Upper lobe of left lung (tissue), 4 donors: Measurements from ENCODE around the gene ECE1.

Experiments used
- POLR2A ChIP-seq, 4 donors: fragments of 450-650 bp; IDR thresholded peaks; one replicate each; pipeline ENCODE4 v1.5.1; 2016 to 2017; ENCODE audit warnings: antibody characterized with exemption in 4 of 4, mild to moderate bottlenecking in 2 of 4
- POLR2AphosphoS5 ChIP-seq, 2 donors: sonication (generic); formaldehyde crosslinking; IDR thresholded peaks; one replicate each; pipeline ENCODE4 v1.5.1; 2017; ENCODE audit warnings: antibody characterized with exemption in 2 of 2
- TF ChIP-seq, protein P1 (sequence below), 6 experiments: fragments of 450-650 bp in 4 of 6; fragments of 200-600 bp in 2 of 6; sonication (generic) in 2 of 6; IDR thresholded peaks; one replicate each; pipeline ENCODE4 v1.5.1; 2016 to 2019; ENCODE audit warnings: antibody characterized with exemption in 6 of 6

DNA sequence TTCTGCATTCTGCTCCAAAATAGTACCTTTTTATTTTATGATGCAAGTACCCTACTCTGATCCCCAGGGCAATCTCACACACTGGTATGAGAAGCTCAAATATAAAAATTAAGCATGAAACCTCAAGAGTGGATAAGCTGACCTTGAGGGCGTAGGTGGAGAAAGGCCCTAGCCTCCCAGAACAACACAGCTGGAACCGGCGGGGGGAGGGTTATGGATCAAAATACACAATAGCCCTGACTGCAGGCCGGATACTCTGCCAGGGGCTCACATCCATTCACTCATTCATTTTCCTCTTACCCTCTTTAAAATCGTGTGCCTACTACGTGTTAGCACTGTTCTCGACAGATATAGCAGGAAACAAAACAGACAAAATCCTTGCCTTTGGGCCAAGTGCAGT lies 32.8 kb upstream of the ECE1 start:
- TF ChIP-seq POLR2AphosphoS5 (IDR thresholded peaks at IDR 0.05) = no peak
- TF ChIP-seq, protein P1, sequence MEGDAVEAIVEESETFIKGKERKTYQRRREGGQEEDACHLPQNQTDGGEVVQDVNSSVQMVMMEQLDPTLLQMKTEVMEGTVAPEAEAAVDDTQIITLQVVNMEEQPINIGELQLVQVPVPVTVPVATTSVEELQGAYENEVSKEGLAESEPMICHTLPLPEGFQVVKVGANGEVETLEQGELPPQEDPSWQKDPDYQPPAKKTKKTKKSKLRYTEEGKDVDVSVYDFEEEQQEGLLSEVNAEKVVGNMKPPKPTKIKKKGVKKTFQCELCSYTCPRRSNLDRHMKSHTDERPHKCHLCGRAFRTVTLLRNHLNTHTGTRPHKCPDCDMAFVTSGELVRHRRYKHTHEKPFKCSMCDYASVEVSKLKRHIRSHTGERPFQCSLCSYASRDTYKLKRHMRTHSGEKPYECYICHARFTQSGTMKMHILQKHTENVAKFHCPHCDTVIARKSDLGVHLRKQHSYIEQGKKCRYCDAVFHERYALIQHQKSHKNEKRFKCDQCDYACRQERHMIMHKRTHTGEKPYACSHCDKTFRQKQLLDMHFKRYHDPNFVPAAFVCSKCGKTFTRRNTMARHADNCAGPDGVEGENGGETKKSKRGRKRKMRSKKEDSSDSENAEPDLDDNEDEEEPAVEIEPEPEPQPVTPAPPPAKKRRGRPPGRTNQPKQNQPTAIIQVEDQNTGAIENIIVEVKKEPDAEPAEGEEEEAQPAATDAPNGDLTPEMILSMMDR (IDR thresholded peaks at IDR 0.05) = no peak
- TF ChIP-seq POLR2A (IDR thresholded peaks at IDR 0.05) = no peak
